GM18502 (cell line): ENCODE data around the gene CHCT1.
"Not testable (repeated sequence)": the region's sequence is repeated elsewhere in the genome, so short reads cannot be mapped to it uniquely, and the experiment has no call there.

Experiments
- ATAC-seq: cut with Tn5 transposase; IDR thresholded peaks from one replicate; pipeline ENCODE4 v1.9.1; 2021; ENCODE audit warnings: mild to moderate bottlenecking; ENCODE audit not compliant: unreplicated experiment, poor library complexity

Gene CHCT1

DNA sequence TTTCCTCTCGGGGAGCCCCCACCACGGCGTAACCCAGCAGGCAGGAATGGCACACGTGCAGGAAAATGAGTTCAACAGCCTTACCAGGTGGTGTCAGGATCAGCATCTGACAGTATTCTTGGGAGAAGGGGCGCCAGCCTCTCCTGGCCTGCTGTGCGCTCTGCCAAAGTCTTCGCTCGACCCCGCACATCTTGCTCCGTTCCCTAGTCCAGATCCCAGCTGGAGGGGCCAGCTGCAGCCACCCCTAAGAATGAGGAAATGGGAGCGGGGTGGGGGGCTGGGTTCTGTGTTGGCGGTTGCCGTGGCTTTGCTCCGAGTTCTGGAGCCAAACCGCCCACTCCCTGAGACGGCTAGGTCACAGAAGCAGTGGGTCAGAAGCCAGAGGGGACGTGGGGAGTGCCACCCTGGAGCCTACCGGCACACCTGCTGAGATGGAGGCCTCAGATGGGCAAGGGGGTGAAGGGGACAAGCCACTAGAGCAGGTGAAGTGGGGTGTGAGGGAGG is at the start of gene CHCT1:
TSS of gene CHCT1 (plus strand) at position 328 of the 504 bp plus-strand sequence. CDS start at position 432, 104 bp downstream.
- ATAC-seq, result no peak

DNA sequence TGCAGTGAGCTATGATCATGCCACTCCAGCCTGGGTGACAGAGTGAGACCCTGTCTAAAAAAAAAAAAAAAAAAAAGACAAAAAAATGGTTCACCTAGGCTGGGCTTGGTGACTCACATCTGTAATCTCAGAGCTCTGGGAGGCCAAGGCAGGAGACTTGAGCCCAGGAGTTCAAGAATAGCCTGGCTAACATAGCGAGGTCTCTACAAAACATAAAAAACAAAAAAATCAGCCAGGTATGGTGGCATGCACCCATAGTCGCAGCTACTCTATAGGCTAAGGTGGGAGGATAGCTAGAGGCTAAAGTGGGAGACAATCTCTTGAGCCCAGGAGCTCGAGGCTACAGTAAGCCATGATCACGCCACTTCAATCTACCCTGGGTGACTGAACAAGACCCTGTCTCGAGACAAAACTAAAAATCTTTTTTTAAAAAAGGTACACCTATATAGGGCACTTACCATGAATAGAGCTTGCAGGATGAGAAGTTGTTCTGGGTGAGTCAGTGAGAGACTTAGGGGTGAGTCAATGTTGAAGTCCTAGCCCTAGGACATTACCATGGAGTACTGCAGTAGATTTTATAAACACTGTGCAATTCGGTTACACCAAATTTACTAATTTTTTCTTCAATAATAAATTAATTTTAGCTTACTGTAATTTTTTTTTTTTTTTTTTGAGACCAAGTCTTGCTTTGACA is 49.4 kb upstream of the CHCT1 start:
- ATAC-seq, result no peak

DNA sequence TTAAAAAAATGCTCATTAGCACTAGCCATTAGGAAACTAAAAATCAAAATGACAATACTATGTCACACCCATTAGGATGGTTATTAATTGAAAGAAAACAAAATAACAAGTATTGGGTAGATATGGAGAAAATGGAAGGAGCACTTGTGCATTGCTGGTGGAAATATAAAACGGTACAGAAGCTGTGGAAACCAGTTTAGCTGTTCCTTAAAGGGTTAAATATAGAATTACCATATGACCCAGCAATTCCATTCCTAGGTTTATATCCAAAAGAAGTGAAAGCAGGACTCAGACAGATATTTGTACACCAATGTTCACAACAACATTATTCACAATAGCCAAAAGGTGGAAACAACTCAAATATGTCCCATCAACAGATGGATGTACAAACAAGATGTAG is 44.1 kb upstream of the CHCT1 start:
- not testable (repeated sequence) for ATAC-seq

DNA sequence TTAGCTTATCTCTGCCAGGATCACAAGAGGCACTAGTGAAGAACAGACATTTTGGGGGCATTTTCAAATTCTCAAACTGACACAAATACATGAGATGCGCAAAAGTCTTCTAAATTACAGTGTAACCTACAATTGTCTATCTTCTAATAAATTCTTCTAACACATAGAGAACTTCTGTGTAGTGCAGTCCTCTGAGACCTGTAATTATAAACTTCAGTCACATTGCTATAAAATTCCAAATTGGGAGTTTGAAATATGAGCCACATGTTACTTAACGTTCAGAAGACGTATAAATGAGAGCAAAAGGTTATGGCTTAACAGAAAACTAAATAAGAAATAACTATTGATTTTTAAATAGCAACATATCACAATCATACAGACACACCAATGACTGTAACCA is 42.8 kb upstream of the CHCT1 start:
- not testable (repeated sequence) for ATAC-seq

DNA sequence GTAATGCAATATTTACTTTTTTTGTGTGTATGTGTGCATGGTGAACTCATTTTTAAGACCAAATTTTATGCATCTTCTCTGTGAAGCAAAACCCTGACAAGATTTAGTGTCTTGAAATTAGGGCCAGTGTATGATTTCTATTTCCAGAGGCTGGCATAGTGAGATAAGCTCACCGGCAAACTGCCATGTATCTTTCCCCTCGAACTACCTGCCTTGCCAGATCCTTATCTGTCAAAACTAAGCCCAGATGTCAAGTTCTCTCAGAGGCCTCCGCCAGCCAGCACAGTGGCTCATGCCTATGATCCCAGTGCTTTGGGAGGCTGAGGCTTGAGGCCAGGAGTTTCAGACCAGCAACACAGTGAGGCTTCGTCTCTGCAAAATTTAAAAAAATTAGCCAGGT is 40.3 kb upstream of the CHCT1 start:
- ATAC-seq, result no peak

DNA sequence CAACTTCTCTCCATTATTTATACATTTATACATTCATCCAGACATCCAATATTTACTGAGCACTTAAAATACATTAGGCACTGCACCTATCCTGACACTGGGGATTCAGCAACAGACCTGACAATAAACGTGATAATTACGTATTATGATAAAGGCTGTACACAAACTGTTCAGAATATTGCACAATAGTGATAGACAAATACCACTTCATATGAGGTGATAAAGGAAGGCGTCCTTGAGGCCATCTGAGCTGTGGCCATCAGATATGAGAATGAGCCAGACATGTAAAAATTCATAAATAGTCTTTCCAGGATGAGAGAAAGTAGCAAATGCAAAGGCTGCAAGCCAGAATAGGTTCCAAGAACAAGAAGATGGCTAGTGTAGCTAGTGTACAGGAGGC is 38.9 kb upstream of the CHCT1 start:
- ATAC-seq, result no peak

DNA sequence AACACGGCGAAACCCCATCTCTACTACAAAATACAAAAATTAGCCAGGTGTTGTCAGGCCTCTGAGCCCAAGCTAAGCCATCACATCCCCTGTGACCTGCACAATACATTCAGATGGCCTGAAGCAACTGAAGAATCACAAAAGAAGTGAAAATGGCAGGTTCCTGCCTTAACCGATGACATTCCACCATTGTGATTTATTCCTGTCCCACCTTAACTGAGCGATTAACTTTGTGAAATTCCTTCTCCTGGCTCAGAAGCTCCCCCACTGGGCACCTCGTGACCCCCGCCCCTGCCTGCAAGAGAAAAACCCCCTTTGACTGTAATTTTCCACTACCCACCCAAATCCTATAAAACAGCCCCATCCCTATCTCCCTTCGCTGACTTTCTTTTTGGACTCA is 37.4 kb upstream of the CHCT1 start:
- not testable (repeated sequence) for ATAC-seq

DNA sequence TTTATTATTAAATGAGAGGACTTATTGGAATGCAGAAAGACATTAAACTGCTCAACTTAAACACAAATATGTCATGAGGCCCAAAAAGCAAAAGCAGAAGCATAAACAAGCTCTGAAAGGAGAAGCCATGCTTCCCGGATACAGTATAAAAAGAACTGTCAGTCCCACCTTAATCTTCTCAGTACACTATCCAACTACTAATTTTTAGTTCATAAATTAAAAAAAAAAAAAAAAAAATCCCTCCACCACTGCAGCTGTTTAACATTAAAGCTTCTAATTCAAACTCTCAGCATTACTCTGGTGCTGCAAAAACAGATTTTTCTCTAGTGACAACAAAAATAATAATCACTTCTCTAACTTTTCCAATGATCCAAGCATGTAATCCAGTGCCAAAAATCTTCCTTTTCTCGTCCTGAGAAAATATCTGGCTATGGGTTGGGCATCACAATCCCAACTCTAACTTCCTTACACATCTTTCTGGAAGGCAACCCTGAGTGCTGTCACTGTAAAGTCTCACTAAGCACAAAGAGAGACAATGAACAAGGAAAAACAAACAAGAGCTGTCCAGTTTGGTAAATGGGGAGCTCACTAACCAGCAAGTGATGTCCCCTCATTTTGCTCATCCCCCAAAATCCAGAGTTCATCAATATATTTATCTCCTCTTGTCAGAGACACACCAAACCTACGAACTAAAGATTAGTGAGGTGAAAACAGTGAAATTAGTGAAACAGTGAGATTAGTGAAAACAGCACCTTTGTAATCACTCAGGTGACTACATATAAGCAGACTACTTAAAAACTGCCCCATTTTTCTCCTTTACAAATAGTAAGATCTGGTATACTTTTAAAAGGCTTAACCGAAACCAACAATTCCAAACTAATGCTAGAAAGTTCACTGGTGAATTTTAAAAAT is 35.9 kb upstream of the CHCT1 start:
- ATAC-seq, result no peak

DNA sequence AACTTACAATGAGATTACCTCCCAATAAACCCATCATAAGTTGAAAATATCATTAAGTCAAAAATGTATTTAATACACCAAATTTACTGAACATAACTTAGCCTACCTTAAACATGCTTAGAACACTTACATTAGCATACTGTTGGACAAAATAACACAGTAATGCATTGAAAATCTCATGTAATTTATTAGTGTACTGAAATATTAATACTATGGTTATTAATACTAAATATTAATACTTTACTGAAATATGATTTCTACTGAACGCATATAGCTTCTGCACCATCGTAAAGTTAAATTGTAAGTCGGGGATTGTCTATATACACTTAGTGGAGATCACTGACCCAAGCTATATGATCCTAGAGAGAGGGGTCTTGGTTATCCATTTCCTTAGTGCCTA is 34.6 kb upstream of the CHCT1 start:
- no peak for ATAC-seq

DNA sequence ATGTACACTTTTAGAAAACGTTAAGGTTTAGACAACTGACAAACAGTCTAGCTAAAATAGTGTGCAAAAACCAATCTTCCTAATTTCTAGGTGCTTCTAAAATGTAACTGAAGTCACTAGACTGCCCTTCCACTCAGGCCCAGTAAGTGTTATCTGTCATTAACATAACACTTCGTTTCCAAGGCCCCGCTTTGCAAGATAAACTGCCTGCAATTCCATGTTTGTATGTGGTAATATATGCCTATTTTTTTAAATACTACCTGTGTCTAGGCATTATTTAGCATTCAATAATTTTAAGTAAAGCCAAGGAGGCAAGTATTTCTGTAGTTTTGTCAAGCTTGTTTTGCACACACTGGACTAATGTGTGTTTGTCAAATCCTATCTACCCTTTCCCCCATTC is 33.5 kb upstream of the CHCT1 start:
- ATAC-seq, result no peak

DNA sequence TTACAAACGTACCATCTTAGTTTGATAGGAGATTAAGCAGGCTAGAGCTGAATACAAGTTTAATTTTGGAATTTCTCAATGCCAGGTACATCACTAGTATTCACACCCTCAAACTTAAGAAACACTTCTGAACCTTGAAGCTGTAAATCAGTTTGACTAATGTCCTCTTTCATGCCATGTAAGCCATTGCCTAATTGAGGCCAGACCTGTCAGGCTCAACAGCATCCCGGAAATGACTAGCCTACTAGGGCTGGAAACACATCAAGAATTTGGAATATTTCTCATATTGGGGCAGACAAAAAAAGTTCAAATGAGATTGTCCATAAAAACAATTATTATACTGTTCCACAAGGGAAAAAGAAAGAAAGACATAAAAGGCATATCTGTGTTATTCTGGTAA is 32.1 kb upstream of the CHCT1 start:
- no peak for ATAC-seq

DNA sequence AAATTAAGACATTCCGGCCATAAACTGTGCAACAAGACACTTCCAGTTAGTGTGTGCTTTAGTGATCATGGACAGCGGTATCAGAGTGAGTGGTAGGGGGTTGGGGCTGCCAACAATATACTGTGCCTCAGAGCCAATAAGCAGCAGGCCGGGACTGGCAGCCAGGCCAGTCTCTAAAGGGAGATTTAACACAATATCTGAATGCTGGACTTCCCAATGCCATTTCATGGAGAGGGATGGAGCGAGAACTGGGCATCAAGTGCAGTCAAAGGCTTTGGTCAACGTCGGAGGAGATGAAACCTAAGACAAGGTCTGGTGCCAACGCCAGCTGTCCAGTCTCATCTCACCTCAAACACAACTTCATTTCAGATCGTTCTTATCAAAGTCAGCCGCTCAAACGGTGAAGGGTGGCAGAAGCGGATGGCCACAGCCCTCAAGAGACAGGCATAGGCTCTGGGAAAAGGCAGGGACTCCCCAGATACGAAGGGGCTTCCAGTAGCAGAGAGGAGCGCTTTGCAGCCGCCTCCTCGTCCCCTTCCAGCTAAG is 31.3 kb upstream of the CHCT1 start:
- ATAC-seq, result no peak

DNA sequence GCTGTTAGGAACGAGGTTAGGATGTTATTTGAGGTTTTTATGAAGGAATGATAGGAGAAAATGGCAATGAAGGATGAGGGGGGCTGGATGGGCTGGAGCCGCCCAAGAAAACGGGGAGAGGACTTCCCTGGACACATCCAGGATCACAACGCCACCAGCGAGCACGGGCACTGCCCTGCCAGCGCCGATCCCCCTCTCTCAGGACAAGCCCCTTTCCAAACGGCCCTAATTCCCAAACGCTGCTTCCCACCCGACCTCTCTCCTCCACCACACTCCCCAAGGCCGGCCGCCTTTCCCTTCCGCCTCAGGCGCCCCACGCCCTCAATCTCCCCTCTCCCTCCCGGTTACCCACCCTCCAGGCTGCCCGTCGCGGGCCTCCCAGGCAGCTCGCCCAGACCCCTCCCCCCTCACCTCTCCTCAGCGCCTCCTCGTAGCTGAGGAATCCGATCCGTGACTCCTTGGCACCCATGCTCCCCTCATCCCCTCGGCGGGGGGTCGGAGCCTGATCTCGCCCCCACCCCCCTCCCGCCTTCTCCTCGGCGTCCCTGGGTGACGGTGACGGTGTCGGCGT is 30.7 kb upstream of the CHCT1 start:
- peak; percentile 36 for ATAC-seq

DNA sequence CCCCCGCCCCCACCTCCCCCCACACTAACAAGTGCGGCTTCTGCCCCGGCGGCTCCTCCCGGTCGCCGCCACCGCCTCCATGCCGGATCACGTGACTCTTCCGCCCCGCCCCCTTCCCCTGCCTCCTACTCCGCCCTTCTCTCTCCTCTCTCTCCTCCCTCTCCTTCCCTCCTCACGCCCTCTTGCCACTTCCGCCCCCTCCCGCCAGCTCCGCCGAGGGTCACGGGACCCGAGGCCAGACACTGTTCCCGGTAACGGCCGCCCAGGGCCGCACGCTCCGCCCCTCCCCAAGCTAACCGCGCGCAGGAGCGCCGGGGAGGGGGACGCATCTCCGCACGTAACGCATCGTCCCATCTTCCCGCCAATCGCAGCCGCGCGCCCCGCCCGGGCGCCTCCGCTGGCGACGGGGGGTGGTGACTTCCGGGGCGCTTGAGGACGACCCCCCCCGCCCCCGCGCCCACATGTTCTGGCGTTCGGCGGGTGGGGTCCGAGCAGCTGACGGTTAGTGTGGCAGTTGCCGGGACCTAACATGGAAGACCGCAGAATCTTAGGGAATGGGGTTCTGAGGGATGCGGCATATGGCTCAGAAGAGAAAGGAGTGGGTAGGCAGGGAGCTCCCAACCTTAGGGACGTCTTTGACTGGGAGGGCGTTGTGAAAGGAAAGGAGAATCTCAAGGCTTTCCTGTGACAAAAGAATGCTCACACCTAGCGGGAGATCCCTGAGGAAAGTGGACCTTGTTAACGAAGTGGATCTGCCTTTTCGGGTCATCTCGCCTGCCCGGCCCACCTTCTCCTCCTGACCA is 30.0 kb upstream of the CHCT1 start, which contains the start of gene USP32:
TSS of gene USP32 (minus strand) at position 92 of the 803 bp plus-strand sequence. CDS start 194 bp downstream, outside the sequence.
- peak; percentile 87 for ATAC-seq

DNA sequence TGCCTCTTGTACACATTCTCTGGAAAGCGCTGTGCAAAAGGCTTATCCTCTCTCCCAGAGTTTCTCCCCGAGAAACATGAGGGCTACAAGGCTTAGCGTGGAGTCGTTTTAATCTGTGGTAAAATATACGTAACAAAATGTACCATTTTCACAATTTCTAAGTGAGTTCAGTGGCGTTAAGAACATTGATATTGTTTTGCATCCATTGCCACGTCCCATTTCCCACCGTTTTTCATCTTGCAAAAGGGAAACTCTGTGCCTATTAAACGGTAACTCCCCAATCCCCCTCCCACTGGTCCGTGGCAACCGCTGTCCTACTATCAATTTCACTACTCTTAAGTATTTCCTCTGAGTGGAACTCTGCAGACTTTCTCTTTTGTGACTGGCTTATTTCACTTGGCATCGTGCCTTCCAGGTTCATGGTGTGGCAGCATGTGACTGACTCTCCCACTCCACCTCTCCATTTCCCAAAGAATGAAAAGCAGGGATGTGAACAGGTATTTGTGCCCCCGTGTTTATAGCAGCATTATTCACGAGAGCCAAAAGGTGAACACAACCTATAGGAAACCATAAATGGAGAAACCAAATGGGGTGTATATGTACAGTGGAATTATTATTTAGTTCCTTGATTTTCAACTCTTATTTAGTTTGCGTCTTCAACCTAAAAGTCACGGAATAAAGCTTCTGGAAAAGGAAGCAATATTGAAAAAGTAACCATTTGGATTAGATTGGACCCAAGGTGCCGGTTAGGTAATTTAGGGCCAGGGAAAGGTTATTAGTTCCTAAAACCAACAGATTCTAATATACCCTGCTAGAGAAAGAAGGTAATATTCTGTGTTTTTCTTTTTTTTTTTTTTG is 29.2 kb upstream of the CHCT1 start:
- ATAC-seq, result no peak

DNA sequence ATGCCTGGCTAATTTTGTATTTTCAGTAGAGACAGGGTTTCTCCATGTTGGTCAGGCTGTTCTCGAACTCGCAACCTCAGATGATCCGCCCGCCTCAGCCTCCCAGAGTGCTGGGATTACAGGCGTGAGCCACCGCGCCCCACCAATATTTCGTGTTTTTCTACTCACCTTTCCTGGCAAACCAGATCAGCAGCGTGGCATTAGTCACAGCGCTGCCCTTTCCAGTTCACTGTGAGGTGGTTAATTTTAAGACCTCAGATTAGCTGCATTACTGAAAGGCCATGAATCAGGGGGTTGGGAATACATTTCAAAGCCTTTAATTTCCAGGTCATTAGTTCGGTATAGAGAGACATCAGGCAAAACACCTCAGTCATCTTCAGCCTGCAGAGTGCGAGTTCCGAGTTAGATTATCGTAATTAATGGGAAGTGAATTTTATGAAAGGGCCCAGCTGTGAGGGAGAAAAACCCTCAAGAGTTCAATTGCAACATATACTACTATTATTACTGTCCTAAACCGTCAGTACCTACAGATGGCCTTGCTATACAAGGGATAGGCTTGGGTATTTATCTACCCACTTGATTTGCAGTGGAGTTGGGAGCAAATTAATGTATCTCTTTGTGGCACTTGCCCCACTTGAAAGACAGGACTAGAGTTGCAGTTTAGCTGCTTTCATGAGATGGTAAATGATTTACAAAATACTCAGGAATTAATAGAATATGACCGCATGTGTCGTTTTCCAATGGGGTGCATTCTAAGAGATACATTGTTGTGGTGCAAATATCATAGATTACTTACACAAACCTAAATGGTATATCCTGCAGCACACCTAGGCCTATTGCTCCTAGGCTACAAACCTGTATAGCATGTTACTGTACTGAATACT is 28.2 kb upstream of the CHCT1 start:
- no peak for ATAC-seq

DNA sequence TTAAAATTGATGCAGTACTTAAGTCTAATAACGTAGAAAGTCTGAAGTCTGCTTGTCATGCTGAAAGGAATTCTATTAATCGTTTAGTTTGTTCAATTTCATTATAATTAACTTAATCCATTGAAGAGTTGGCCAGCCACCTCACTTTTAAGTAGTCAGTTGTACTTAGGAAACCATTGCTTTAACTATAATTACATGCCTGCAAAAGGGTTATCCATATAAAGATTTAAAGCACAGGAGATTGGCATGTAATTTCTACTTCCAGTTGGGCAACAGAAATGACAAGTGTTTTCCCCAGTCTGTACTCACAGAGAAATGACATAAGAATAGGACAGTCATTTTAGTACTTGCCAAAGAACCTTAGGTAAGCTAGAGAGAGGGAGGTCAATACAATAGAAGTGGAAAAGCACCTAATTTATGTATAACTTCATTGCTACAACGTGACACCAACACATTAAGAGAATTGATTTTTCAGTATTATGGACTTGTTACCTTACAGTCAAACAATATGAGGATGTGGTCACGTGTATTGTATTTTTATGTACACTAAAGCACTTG is 26.7 kb upstream of the CHCT1 start:
- ATAC-seq, result no peak

DNA sequence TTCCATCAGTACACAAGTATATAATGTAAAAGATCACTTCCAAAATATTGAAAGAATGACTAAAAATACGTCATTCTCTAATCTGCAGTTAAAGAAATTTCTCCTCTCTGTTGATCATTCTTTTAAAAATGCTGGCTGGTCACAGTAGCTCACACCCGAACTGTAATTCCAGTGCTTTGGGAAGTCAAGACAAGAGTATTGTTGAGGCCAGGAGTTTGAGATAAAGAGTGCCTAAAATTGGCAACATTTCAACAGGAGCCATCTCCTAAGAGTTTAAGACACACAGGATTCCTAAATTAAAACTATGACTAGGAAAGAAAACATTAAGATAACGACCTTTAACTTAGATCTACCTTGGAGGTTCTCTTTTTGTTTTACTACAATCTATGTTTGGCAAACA is 25.9 kb upstream of the CHCT1 start:
- no peak for ATAC-seq
